ENCODE measurements around the gene CEP72.

Gene CEP72

DNA sequence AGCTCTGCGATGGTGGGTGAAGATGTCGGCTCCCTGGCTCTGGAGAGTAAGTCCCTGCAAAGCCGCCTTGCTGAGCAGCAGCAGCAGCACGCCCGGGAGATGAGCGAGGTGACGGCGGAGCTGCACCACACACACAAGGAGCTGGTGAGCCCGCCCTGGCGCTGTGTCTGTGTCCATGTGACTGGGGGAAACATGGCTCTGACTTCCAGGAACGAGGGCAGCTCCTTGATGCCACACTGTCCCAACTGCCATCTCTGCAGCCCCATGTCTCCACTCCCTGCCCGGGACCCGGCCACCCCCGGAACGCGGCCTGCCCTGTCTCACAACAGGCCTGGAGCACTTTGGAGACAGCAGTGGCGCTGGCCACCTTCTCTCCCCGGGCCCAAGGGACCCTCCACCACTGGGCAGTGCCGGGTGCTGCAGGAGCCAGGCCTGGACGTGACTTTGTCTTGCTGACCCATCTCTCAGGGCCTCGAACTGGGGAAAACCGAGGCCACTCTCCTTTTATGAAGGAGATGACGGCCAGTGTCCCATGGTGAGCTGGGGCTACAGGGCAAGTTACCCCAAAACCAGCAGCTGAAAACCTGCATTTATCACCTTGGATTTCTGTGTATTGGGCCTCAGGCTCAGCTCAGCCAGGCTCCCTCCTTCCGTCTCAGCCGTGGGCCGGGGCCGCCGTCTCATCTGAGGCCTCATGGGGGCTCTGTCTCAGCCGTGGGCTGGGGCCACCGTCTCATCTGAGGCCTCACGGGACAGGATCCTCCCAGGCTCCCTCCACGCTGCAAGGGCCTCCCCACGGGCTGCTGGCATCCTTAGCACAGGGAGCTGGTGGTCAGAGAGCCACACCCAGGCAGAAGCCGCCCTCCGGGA, 28.6 kb downstream of the CEP72 start:
- no peak for DNase-seq

GRCh38 chr5:641331-641765, 29.2 kb downstream of the CEP72 start:
- DNase-seq = no peak

- no peak for DNase-seq
Observed at GRCh38 chr5:642481-642880, 30.3 kb downstream of the CEP72 start.

- no peak for DNase-seq
Observed at GRCh38 chr5:643351-643801, 31.2 kb downstream of the CEP72 start.

- no peak for DNase-seq
Observed at GRCh38 chr5:643811-644271, 31.7 kb downstream of the CEP72 start.

DNA sequence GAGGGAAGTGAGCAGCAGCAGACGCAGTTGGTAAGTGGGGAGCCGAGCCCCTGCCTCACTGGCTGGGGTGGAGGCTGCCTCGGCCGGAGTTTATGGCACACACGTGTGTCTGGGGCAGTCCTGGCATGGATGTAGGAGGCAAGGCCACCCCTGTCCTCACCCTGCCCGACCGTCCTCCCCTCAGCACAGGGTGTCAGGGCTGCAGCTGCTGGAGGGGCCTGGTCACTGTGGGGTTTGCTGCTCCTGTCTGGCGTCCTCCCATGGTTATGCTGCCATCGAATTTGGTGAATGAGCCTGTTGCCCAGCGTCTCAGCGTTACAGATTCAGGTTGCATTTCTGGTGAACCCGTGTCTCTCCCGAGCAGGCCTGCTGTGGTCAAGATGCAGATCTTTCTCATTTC, 32.4 kb downstream of the CEP72 start:
- no peak for DNase-seq

DNA sequence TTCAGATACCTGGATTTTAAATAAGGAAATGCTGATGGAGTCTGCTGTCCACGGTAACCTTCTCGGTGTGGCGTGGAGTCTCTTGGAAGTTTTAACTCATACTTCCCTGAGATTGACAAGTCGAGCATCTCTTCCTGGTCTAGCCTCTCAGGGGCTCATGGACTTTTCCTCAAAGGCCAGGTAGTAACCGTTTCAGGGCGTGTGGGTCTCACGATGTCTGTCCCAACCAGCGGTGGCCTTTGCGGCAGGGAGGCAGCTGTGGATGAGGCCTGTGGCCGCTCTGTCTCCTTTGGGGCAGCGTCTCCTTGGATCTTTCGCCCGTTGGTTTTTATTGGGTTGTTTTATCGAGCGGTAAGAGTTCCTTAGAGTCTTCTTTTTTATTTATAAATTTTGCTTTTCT, 32.8 kb downstream of the CEP72 start:
- DNase-seq = no peak

DNA sequence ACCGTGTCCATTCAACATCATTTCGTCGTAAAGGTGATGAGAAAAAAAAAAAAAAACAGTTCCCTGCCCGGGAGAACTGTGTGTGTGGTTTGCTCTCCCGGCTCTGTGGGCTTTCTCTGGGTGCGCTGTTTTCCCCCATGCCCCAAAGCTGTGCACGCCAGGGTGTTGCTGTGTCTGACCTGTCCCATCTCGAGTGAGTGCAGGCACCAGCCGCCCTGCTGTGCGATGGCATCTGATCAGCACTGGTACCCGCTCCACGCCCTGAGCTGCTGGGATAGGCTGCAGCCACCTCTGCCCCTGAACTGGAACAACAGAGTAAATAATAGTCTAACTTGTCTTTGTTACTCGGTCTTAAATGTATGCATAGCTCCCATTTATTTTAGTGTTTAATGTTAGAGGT, 33.3 kb downstream of the CEP72 start:
- no peak for DNase-seq

DNA sequence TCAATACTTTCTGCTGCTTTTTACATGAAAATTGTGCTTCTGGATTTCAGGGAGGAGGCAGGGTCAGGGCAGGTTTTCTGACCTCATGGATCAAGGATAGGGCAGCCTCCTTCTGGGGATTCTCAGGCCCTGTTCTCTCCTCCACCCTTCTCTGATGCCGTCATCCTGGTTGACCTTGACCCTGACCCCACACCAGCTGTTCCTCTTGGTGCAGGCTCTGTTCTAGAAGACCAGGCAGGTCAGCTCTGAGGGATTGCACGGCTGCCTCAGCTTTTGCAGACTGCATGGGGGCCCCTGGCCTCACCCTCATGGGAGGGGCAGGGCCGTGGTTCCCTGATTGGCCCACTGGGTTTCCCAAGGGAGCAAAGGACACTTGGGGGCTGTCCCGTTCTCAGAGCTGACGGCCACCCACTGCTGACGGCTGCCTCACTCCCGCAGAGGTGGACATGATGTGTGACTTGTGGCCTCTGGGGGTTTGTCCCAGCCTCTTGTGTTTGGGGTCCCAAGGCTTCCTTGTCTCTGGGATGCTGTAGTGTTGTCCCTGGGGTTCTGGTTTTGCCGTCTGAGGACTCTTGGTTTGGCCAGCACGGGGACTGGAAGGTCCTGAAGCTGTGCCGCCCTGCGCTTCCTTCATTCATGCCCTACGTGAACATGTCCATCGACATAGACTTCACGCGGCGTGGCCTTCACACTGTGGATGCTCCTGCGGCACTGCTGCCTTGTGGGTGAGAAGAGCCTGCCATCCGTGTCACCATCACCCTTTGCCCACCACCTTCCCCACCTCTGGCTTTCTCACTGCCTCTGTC, 34.5 kb downstream of the CEP72 start:
- DNase-seq = no peak

DNA sequence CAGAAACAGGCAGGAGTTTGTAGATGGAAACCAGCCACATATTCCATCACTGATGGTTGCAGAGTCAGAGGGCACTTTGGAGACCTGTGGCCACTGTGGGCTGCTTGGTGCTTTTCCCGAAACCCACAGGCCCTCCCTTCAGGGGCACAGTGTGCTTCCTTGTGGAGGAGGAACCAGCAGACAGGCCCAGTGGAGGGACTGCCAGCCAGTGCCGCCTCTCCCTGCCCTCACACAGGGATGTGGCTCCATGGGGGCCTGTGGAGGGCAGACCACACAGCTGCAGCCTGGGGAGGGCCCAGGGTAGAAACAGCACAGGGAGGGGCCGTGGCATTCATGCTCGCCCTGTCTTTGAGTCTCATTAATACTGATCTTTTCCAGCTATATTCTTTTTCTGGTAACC, 35.2 kb downstream of the CEP72 start:
- no peak for DNase-seq

DNA sequence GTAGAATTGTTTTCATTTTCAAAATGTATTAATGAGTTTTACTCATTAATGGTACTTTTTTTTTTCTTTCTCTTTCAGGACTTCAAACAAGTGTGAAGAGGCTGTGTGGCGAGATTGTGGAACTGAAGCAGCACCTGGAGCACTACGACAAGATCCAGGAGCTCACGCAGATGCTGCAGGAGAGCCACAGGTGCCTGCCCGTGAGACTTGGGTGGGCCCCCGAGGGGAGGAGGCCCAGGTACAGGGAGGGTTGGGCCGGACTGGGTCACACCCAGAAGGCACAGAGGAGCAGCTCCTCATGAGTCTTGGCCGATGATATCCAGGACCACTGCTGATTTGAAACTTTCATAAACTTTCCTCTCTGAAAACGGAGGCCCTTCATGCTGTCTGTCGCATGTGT, 35.6 kb downstream of the CEP72 start:
- DNase-seq = no peak

GRCh38 chr5:651296-652022, 39.3 kb downstream of the CEP72 start:
- no peak for DNase-seq

DNA sequence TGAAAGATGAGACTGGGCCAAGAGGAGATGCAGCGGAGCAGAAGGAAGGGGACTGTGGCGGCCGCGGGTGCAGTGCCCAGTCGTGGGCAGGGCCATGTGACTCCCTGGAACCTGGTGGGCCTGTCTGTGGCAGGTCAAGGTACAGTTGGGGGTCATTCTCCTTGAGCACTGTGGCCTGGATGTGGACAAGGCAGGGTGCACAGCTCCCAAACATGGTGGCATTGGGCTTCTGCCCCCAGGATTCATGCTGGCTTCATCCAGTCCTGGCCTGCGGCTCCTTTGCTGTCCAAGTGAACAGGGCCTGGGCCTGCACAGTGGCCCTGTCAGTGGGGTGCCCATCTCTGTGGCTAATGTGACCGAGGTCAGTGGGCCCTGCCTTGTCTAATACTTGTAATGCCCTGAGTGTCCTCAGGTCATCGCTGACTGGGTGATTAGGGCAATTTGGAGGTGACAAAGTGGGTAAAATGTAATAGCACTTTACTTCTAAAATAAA, 39.9 kb downstream of the CEP72 start:
- DNase-seq = no peak

- no peak for DNase-seq
Observed at GRCh38 chr5:652773-653350, 40.7 kb downstream of the CEP72 start.

GRCh38 chr5:654071-654778, 42.1 kb downstream of the CEP72 start:
- no peak for DNase-seq

DNA sequence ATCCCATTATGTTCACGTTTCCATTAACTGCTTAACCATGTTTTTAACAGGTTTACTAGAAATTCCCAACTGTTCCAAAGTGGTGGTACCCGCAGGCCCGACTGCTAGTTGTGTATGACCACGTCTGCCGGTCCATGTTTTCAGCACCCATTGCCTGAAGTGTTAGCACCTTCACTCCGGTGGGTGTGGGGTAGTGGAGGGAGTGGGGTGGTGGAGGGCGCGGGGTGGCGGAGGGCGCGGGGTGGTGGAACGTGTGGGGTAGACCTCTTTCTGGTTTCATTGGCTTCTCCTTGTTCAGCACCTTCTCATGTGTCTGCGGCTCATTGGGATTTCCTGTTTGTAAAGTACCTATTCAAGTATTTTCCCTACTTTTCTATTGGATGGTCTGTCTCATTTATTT, 43.3 kb downstream of the CEP72 start:
- no peak for DNase-seq

GRCh38 chr5:657570-657969, 45.4 kb downstream of the CEP72 start:
- no peak for DNase-seq

GRCh38 chr5:658103-658502, 46.0 kb downstream of the CEP72 start:
- DNase-seq = no peak

GRCh38 chr5:659496-660263, 47.5 kb downstream of the CEP72 start:
- no peak for DNase-seq

DNA sequence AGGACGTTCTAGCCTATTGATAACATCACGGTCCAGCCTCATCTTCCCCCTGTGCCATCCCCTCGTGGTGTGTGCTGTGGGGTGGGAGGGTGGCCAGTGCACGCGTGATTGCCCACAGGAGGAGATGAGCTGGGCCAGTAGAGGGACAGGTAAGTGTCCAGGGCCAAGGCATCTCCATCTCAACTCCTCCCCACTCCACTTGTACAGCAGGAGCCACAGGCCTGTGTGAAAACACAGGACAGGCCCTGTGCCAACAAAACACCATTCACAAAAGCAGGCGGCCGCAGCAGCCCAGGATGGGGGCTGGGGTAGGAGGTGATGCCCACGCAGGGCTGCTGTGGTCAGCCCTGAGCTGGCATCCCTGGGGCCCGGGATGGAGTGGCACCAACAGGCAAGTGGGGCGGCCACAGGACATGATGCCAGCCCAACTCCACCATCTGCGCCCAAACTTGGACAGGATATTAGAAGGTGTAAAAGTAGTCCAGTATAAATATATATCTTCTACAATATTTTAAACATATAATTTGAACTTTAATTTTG, 48.4 kb downstream of the CEP72 start:
- DNase-seq = no peak

Data from AML-193 (cell line).